GM19240 (cell line): ENCODE results near the gene UTS2R.
"Not testable (repeated sequence)": the region's sequence is repeated elsewhere in the genome, so short reads cannot be mapped to it uniquely, and the experiment has no call there.

Experiments used
- DNase-seq: peaks from one replicate; pipeline ENCODE4 v3.0.0; 2011; ENCODE audit warnings: low spot score; ENCODE audit not compliant: insufficient read length

Gene UTS2R

GRCh38 chr17:82374626-82375331 lies 3.2 kb downstream of the UTS2R start:
- no peak for DNase-seq

- DNase-seq, result no peak
Observed at GRCh38 chr17:82375359-82376041, 3.9 kb downstream of the UTS2R start.

GRCh38 chr17:82376042-82376730 lies 4.6 kb downstream of the UTS2R start:
- no peak for DNase-seq

- not testable (repeated sequence) for DNase-seq
Observed at GRCh38 chr17:82377294-82377693, 5.7 kb downstream of the UTS2R start.

GRCh38 chr17:82377924-82378740 lies 6.6 kb downstream of the UTS2R start:
- DNase-seq, result no peak

- DNase-seq, result no peak
Observed at GRCh38 chr17:82378741-82379021, 7.1 kb downstream of the UTS2R start.

GRCh38 chr17:82380860-82381702 lies 9.5 kb downstream of the UTS2R start:
- DNase-seq, result no peak

GRCh38 chr17:82381703-82382009 lies 10.1 kb downstream of the UTS2R start:
- not testable (repeated sequence) for DNase-seq

- not testable (repeated sequence) for DNase-seq
Observed at GRCh38 chr17:82382220-82382932, 10.8 kb downstream of the UTS2R start.

GRCh38 chr17:82382933-82383255 lies 11.3 kb downstream of the UTS2R start:
- no peak for DNase-seq

GRCh38 chr17:82383411-82383810 lies 11.8 kb downstream of the UTS2R start:
- no peak for DNase-seq

- no peak for DNase-seq
Observed at GRCh38 chr17:82384051-82384729, 12.6 kb downstream of the UTS2R start.

GRCh38 chr17:82384730-82385481 lies 13.3 kb downstream of the UTS2R start:
- DNase-seq, result no peak

- DNase-seq, result no peak
Observed at GRCh38 chr17:82385559-82386254, 14.1 kb downstream of the UTS2R start.

- DNase-seq, result no peak
Observed at GRCh38 chr17:82386255-82386831, 14.8 kb downstream of the UTS2R start.

- DNase-seq, result no peak
Observed at GRCh38 chr17:82386881-82387704, 15.5 kb downstream of the UTS2R start.

- no peak for DNase-seq
Observed at GRCh38 chr17:82387705-82388106, 16.1 kb downstream of the UTS2R start.
